PFSK-1 (cell line): ENCODE results near the gene BATF2.

ENCODE experiments used
- POLR2AphosphoS5 ChIP-seq: IDR thresholded peaks from 2 replicates; pipeline ENCODE4 v1.6.1; 2012; ENCODE audit warnings: low read depth, mild to moderate bottlenecking, control low read depth, low read length, moderate library complexity
- SIN3A ChIP-seq: IDR thresholded peaks from 2 replicates; pipeline ENCODE4 v1.6.1; 2012; ENCODE audit warnings: mild to moderate bottlenecking, low read length, moderate library complexity, borderline replicate concordance; ENCODE audit not compliant: insufficient read depth
- TAF1 ChIP-seq: IDR thresholded peaks from 2 replicates; pipeline ENCODE4 v1.6.1; 2012; ENCODE audit warnings: low read length, control low read depth, borderline replicate concordance; ENCODE audit not compliant: insufficient read depth

GRCh38 chr11:64996710-64997380 is at the start of gene BATF2:
- no peak for TF ChIP-seq POLR2AphosphoS5
- TF ChIP-seq TAF1, result no peak
- no peak for TF ChIP-seq SIN3A
